Stimulated activated CD8-positive, alpha-beta memory T cell treated with anti-CD3 and anti-CD28 coated beads, Interleukin-15, amount 100 ng/mL, for 1 hour (primary cell): ENCODE results near the gene TM9SF3.
A peak's percentile ranks its signal among the peaks of the same experiment; 100 is the strongest.
"Not testable (repeated sequence)": the region's sequence is repeated elsewhere in the genome, so short reads cannot be mapped to it uniquely, and the experiment has no call there.

ENCODE experiments used
- DNase-seq: peaks from one replicate; pipeline ENCODE4 v3.0.0-alpha.2; 2020; ENCODE audit warnings: low read depth

The TM9SF3 gene

GRCh38 chr10:96598846-96599245 is 12.0 kb upstream of the TM9SF3 start:
- DNase-seq = no peak

GRCh38 chr10:96596422-96597407 is 9.9 kb upstream of the TM9SF3 start:
- no peak for DNase-seq

- DNase-seq = no peak
Observed at GRCh38 chr10:96595741-96596140, 8.9 kb upstream of the TM9SF3 start.

GRCh38 chr10:96591946-96592345 is 5.1 kb upstream of the TM9SF3 start:
- no peak for DNase-seq

- no peak for DNase-seq
Observed at GRCh38 chr10:96588616-96589419, 2.0 kb upstream of the TM9SF3 start.

GRCh38 chr10:96588060-96588554 is 1.3 kb upstream of the TM9SF3 start:
- no peak for DNase-seq

GRCh38 chr10:96587264-96588059 is 650 bp upstream of the TM9SF3 start:
- DNase-seq = peak; percentile 32

- no peak for DNase-seq
Observed at GRCh38 chr10:96585736-96586418, 935 bp downstream of the TM9SF3 start.

- no peak for DNase-seq
Observed at GRCh38 chr10:96584474-96584873, 2.3 kb downstream of the TM9SF3 start.

GRCh38 chr10:96584035-96584434 is 2.8 kb downstream of the TM9SF3 start:
- DNase-seq = no peak

GRCh38 chr10:96579133-96579532 is 7.7 kb downstream of the TM9SF3 start:
- no peak for DNase-seq

- DNase-seq = no peak
Observed at GRCh38 chr10:96578633-96579032, 8.2 kb downstream of the TM9SF3 start.

- DNase-seq = no peak
Observed at GRCh38 chr10:96578022-96578421, 8.8 kb downstream of the TM9SF3 start.

- DNase-seq = no peak
Observed at GRCh38 chr10:96577069-96577468, 9.7 kb downstream of the TM9SF3 start.

GRCh38 chr10:96576277-96576980 is 10.4 kb downstream of the TM9SF3 start:
- DNase-seq = no peak

GRCh38 chr10:96574564-96574963 is 12.2 kb downstream of the TM9SF3 start:
- DNase-seq = not testable (repeated sequence)

GRCh38 chr10:96573036-96573435 is 13.8 kb downstream of the TM9SF3 start:
- no peak for DNase-seq

GRCh38 chr10:96570983-96571964 is 15.5 kb downstream of the TM9SF3 start:
- DNase-seq = no peak

- DNase-seq = no peak
Observed at GRCh38 chr10:96570511-96570910, 16.3 kb downstream of the TM9SF3 start.
